ENCODE results near the gene PIK3C3. TPM values are rescaled to one million over a fixed set of nuclear protein-coding genes. Genes with fewer than 3 reads are reported as not detected.

The PIK3C3 gene
- polyA plus RNA-seq, 12 donors = 32.7 to 47.2 (median 41.9) TPM; not detected in 1

DNA sequence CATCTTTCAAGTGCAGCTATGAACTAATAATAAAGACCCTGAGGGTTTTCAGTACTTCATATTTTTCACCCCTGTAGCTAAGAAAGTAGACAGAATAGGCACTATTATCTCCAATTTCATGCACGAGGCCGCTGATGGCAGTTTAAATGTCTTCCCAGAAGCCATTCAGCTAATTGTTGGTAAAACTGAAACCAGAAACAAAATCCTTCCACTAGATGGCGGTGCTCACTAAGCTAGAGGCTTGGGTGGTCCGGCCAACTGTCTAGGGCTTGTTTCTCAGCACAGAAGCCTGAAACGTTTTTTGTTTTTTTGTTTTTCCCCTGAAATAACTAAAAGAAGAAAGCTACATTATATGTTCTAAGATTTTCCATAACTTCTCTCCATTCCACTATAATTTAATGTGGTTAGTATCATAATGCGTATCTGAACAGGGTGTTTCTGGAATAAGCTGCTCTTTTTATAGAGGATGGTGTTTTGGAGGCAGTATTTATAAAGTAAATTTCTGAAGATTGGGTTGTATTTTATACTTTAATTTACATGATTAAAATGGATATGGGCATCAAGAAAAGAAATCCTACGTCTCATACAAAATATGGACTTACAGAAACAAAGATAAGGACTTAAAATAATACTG is 159.4 kb downstream of the PIK3C3 start:
- peak; percentile 82 for DNase-seq

- DNase-seq = no peak
Observed at GRCh38 chr18:42126586-42126985, 171.6 kb downstream of the PIK3C3 start.

DNA sequence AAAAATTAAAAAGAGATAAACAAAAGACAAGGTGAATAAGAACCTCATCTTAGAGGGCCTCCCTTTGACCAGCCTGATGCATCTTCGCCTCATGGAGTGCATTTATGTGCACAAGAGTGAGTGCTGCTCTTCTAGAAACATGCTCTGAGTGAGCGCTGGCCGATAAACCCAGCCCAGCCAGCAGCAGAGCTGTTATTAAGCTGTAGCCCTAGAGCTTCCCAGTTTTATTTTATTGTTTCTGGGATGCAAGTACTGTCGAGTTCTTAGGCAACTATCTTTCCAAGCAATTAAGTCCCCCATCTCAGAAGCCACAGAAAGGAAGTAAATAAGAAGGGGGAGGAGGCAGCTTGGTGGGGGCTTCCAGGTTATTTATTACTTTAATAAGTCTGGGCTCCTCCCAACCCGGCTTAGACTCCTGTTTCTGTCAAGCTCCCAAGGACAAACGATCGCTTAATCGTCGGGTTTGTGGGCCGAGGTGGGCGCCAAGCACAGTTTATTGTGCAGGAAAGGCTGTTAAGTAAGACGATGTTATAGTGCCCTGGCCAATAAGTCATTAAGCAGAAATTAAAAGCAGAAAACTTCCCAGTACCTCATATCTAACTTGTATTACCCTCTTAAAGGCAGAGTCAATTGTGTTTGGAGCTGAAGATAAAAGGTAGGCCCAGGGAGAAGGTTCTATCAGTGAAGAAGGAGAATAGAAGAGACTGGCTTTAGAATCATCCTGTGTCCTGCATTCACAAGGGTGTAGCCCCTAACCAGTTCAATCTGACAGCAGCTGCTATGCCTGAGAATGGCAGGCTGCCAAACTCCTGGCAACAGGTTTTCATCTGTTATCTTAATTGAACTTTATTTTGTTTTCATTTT is 176.3 kb downstream of the PIK3C3 start:
- no peak for DNase-seq

- no peak for DNase-seq
Observed at GRCh38 chr18:42131930-42132244, 176.9 kb downstream of the PIK3C3 start.

Data from muscle of arm (tissue), 12 donors.